HG03280 (cell line): ENCODE data around the gene CYP46A1.

Experiments
- ATAC-seq: cut with Tn5 transposase; IDR thresholded peaks from one replicate; pipeline ENCODE4 v1.9.1; 2021; ENCODE audit warnings: mild to moderate bottlenecking, moderate library complexity; ENCODE audit not compliant: unreplicated experiment

Gene CYP46A1

GRCh38 chr14:99672506-99673304 lies 11.4 kb upstream of the CYP46A1 start:
- ATAC-seq = no peak

- ATAC-seq = no peak
Observed at GRCh38 chr14:99673305-99674063, 10.6 kb upstream of the CYP46A1 start.

GRCh38 chr14:99674064-99674650 lies 9.9 kb upstream of the CYP46A1 start:
- no peak for ATAC-seq

GRCh38 chr14:99674776-99675381 lies 9.2 kb upstream of the CYP46A1 start:
- ATAC-seq = no peak

- no peak for ATAC-seq
Observed at GRCh38 chr14:99675382-99675835, 8.7 kb upstream of the CYP46A1 start.

- ATAC-seq = no peak
Observed at GRCh38 chr14:99675951-99676350, 8.1 kb upstream of the CYP46A1 start.

GRCh38 chr14:99676657-99677056 lies 7.4 kb upstream of the CYP46A1 start:
- ATAC-seq = no peak

GRCh38 chr14:99677231-99678140 lies 6.6 kb upstream of the CYP46A1 start:
- no peak for ATAC-seq

- no peak for ATAC-seq
Observed at GRCh38 chr14:99678198-99678597, 5.9 kb upstream of the CYP46A1 start.

- no peak for ATAC-seq
Observed at GRCh38 chr14:99679111-99679510, 5.0 kb upstream of the CYP46A1 start.

GRCh38 chr14:99679543-99679942 lies 4.6 kb upstream of the CYP46A1 start:
- no peak for ATAC-seq

GRCh38 chr14:99679996-99680395 lies 4.1 kb upstream of the CYP46A1 start:
- ATAC-seq = no peak

GRCh38 chr14:99681101-99681831 lies 2.8 kb upstream of the CYP46A1 start:
- no peak for ATAC-seq

GRCh38 chr14:99681832-99682148 lies 2.3 kb upstream of the CYP46A1 start:
- no peak for ATAC-seq

- peak; percentile 35 for ATAC-seq
Observed at GRCh38 chr14:99682809-99683618, 1.1 kb upstream of the CYP46A1 start.

GRCh38 chr14:99684410-99684934 lies 374 bp downstream of the CYP46A1 start:
- ATAC-seq = peak; percentile 33

GRCh38 chr14:99685151-99685591 lies 1.1 kb downstream of the CYP46A1 start:
- no peak for ATAC-seq

- ATAC-seq = no peak
Observed at GRCh38 chr14:99685596-99685995, 1.5 kb downstream of the CYP46A1 start.
